T1000 (cell line): ENCODE results near the gene THOC5.

Experiments
- DNase-seq: peaks from one replicate; lab custom pipeline; 2025; ENCODE audit warnings: mixed read lengths; lab: John Stamatoyannopoulos, UW

THOC5 gene

GRCh38 chr22:29476116-29476515 is 77.4 kb downstream of the THOC5 start:
- DNase-seq = no peak

GRCh38 chr22:29475550-29475949 is 78.0 kb downstream of the THOC5 start:
- no peak for DNase-seq

- DNase-seq = no peak
Observed at GRCh38 chr22:29473001-29473400, 80.6 kb downstream of the THOC5 start.

GRCh38 chr22:29470159-29470855 is 83.2 kb downstream of the THOC5 start:
- DNase-seq = no peak

GRCh38 chr22:29469755-29470154 is 83.8 kb downstream of the THOC5 start:
- DNase-seq = no peak

- no peak for DNase-seq
Observed at GRCh38 chr22:29464581-29464980, 89.0 kb downstream of the THOC5 start.

- DNase-seq = no peak
Observed at GRCh38 chr22:29463629-29464028, 89.9 kb downstream of the THOC5 start.

GRCh38 chr22:29461263-29461662 is 92.3 kb downstream of the THOC5 start:
- no peak for DNase-seq

- DNase-seq = no peak
Observed at GRCh38 chr22:29459773-29460172, 93.8 kb downstream of the THOC5 start.

- no peak for DNase-seq
Observed at GRCh38 chr22:29458551-29458950, 95.0 kb downstream of the THOC5 start.

- DNase-seq = no peak
Observed at GRCh38 chr22:29457730-29458129, 95.8 kb downstream of the THOC5 start.

GRCh38 chr22:29456211-29456671 is 97.3 kb downstream of the THOC5 start:
- no peak for DNase-seq
